HuH-7 (cell line): ENCODE data around the gene KCNIP3.
"Not testable (repeated sequence)": the region's sequence is repeated elsewhere in the genome, so short reads cannot be mapped to it uniquely, and the experiment has no call there.

Experiments used
- DNase-seq: peaks from one replicate; pipeline ENCODE4 v3.0.0; 2011; ENCODE audit warnings: low spot score

The KCNIP3 gene

DNA sequence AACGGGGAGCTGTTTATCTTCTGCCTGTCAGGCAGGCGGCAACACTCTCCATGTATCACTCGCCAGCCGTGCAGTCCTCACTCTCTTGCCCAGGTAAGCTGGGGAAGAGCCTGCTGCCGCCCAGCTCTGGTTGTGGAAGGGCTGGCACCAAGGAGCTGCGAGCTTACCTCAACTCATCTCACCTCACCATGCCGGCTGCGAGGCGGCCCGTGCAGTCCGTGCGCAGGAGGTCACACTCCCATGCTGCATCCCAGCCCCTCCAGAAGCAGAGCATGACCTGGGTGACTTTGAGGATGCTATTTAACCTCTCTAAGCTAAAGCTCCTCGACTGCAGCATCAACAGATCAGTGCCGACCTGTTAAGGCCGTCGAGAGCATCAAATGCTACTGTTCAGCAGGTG is 118.4 kb downstream of the KCNIP3 start:
- DNase-seq: not testable (repeated sequence)

DNA sequence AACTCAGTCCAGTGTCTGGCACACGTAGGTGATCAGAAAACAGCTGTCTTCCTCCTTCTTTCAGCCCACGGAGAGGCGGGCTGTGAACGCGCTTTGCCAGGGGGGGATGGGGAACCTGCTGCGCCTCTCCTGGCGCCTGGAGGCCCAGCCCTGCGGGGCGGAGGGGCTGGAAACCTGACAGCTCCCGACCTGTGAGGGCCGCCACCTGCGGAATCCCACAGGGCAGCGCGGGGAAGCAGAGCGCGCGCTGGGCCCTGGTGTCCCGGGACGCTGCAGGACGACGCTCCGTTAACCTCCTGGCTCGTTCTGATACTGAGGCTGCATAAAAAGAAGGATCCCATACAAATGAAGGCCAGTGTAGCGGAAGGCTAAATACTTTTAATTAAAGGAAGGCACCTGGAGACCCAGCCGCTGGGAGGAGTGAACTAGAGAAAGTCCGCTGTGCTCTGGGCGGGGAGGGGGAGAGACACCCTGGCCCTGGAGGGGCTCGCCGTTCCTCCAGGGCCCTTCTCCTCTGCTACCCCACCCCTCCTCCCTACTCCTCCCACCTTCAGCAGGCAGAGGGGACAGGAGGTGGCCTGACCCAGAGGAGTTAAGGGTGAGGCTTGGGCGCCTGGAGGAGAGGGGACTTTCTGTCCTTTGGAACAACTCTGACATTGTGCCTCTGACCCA is 130.2 kb downstream of the KCNIP3 start:
- DNase-seq: not testable (repeated sequence)

DNA sequence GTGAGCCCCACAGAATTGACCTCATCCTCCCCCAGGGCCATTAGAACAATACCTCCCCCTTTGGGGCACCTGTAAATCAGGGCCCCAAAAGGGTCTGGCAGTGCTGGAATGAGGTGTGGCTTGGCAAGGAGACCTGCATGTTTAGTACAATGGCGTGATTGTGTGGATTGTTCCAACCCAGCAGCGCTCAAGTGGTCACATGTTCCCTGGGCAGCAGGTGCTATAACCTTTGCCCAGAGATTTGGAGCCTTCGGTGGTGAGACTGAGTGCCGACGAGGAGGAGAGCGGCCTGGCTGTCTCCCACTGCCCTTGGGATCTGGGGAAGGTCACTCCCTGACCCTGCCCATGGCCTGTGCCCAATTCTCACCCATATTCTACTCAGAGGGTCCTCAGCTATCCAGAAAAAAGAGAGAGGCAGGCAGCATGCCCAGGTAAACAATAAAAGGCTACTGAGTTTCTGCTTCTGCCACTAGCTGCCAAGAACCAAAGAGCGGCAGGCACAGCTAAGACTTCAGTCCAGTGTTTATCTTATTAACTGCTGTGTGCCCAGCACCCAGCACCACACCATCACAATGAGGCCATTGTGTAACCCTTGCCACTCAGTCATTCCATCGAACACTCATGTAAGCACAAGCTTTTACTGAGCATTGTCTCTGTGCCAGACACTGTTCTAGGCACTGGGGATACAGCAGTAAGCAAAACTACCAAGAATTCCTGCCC is 132.8 kb downstream of the KCNIP3 start:
- not testable (repeated sequence) for DNase-seq

DNA sequence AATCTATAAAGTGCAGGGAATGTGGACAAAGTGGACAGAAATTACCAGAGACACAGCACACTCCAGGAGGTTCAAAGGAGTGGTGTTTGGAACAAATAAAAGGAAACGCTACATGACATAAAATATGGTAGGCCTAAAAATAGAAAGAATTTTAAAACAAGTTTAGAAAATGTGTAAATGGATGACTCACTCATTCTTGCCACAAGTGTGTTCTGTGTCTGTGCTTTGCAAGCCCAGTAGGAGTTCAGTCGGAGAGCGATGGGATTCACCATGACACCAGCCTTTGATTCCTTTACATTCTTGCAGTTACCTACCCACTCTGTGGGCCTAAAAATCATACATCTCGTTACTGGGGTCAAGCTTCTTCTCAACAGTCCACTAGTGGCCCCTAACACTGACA is 136.2 kb downstream of the KCNIP3 start:
- not testable (repeated sequence) for DNase-seq

DNA sequence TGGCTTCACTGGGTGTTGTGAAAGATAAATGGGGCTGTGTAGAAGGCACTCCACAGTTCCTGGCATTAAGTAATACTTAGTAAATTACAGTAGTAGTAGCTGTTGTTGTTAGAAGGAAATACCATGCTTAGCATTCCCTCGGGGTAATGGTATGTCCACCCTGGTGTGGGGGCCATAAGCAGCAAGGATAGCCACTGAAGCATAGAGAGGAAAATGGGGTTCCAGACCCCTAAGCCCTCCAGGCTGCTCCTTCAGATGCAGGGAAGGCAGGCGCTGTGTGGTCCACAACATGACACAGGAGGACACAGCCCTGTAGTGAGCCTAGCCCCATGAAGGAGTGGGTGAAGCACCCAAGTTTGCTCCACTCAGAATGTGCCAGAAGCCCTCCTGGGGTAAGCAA is 136.8 kb downstream of the KCNIP3 start:
- not testable (repeated sequence) for DNase-seq

DNA sequence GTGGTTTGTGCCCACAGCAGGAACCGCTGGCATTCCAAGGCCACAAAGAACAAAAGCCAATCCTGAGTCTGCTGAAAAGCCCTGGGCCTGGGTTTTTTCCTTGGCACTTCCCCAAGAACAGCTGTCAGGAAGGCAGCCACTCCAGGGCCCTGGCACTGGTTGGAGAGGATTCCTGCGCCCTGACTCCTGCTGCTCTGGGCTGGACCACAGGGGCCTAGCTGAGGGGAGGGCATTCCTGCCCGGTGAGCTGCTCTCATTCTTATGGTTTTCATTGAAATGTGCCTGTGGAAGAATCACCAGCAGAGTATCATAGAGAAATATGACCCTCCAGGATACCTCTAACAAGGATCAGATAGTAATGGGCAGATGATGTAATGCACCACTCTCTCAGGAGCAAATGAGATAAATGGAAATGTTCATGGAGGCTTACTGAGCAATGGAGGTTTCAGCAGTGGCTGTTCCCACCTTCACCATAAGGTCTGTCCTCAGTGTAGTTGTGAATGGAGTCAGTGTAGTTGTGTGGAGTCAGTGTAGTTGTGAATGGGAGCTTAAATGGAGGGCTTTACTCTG is 137.4 kb downstream of the KCNIP3 start:
- not testable (repeated sequence) for DNase-seq

DNA sequence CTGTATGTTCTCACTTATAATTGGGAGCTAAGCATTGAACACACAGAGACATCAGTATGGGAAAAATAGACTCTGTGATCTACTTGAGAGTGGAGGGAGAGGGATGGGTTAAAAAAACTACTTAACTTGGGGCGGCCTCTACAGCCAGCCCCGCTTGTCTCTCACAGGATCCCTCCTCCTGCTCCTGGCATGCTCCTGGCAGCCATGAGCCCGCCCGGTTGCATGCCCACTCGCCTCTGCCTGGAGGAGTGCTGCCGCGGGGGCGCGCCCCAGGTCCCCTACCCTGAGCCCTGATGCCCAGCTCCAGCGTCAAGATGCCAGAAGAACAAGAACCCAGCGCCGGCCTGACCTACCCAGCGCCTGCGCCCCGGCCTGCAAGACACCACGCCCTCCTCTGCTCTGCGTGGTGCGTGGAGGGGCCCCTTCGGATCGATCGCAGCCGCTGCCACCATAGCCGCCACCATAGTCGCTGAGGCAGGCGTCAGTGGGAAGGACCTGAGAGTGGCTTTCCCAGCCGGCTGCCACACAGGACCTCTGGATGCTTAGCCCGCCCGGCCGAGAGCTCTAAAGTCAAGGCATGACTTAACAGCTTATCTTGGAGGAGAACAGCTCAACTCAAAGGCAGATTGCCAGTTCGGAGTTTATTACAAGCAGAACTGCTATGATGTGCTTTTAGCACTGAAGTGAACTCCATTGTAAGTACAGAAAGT is 138.2 kb downstream of the KCNIP3 start:
- DNase-seq: not testable (repeated sequence)
